GM21528 (cell line): Measurements from ENCODE around the gene CLBA1.

ENCODE experiments used
- ATAC-seq: cut with Tn5 transposase; IDR thresholded peaks from one replicate; pipeline ENCODE4 v1.9.1; 2021; ENCODE audit warnings: mild to moderate bottlenecking, moderate library complexity; ENCODE audit not compliant: unreplicated experiment, low FRiP score

The CLBA1 gene

DNA sequence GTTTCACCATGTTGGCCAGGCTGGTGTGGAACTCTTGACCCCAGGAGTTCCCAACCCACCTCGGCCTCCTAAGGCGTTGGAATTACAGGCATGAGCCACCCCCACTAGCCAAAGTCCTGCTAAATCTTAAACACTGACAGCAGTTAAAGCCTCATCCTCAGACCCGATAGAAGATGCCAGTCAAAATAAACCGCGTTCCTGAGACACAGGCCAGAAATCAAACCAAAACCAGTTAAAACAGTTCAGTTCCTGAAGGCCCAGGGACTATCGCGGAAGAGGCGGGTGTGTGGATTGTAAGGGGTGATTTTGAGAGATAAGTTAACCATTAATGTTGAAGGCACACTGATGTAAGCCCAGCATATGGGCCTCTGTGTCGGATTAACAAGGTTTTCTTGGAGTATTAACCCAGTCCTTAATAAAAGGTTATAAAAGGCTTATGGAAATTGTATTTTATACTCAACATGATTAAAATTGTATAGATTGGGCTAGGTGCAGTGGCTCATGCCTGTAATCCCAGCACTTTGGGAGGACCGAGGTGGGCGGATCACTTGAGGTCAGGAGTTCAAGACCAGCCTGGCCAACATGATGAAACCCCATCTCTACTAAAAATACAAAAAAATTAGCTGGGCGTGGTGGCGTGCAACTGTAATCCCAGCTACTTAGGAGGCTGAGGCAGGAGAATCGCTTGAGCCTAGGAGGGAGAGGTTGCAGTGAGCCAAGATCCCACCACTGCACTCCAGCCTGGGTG is 54.0 kb downstream of the CLBA1 start:
- no peak for ATAC-seq

DNA sequence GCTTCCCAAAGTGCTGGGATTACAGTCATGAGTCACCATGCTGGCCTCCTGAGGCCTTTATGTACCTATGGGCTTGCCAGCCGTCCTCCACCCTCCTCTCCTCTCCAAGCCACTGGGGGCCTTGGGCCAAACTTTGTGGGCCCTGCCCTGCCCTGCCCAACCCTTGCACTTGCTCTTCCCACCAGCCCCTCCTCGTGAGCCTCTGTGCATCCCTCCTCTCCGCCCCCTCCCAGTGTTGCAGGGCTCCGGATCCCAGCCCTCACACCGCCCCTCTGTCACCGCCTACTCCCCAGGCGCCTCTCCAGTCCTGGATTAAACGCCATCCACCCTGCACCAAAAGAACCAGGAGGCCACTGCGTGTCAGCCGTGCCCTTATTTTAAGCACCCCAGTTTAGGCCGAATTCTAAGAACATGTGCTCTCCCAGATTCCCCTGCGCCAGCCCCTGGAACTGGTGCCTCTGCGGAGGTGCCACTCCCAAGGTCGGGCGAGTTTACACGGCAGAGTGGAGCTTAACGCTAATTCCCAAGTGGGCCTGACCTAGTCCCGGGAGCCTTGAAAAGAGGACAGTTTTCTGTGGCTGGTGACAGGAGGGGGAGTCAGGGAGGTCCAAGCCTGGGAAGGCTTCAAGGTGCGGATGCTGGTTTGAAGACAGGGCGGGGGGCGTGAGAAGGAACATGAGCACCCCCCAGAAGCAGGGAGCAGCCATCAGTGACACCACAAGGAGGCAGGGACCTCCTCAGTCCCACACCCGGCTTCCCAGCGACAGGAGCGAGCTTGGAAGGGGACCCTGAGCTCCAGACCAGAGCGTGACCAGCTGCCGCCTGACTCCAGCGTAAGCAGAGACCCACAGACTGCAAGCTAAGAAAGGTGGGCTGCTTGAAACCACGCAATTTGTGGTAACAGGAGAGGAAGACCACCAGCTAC is 56.5 kb downstream of the CLBA1 start:
- no peak for ATAC-seq

DNA sequence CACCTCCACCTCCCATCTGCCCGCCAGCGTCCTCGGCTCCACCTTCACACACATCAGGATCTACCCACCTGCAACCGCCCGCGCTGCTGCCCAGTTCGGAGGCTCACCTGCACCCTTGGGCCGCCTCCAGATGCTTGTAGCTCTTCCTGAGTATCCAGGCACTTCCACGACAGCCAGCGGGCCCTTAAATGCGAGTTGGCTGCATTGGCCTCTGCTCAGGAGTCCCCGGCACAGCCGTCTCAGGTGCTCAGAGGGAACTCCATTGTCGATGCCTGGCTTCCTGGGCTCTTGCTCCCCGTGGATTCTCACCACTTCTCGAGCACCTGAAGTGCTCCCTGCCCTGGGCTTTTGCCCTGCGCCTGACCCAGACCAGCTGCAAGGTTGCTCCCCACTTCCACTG is 57.2 kb downstream of the CLBA1 start:
- no peak for ATAC-seq

DNA sequence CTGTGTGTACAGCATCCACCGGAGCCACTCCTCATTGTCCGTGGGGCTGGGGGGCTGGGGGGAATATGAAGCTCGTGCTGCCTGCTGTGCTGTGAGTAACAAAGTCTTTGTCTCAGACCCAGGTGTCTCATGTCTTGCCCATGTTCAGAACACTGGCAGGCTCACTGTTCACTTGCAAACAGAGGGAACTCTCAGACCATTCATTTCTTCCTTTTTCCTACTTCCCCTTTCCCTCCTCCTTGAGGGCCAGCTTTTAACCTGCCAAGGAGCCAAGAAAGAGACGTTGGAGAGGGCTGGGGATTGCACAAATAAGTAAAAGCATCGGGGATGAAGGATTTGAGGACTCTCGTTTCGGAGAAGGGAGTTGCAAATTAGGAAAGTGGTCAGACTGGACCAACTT is 58.1 kb downstream of the CLBA1 start:
- ATAC-seq, result no peak
